ENCODE data around the gene FMNL2. TPM values are rescaled to one million over a fixed set of nuclear protein-coding genes. Genes with fewer than 3 reads are reported as not detected.

FMNL2 gene
- total RNA-seq, 1 donor from 2014 or later = 6.1 TPM

DNA sequence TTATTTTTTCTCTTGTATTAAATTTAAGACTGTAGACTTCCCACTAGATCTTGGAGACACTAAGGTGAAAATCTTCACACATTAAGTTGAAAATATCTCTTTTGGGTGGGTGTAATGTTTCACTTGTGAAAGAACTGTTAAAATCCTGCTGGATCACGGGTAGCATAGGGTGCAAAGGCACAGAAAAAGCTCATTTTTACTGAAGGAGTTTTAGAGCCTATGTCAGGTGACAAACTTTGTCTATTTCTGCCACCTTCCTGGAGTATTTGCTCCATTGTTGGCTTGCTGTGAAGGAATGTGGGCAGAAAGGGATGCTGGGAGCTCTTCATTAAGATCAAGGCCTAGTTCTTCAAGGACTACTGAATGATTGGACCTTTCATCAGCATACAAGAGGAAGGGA is 119.4 kb downstream of the FMNL2 start:
- intact Hi-C loops (cut with DNase I) = no loop called here
- DNase-seq (no peak), ATAC-seq (ENCODE audit: poor library complexity) (no peak)

DNA sequence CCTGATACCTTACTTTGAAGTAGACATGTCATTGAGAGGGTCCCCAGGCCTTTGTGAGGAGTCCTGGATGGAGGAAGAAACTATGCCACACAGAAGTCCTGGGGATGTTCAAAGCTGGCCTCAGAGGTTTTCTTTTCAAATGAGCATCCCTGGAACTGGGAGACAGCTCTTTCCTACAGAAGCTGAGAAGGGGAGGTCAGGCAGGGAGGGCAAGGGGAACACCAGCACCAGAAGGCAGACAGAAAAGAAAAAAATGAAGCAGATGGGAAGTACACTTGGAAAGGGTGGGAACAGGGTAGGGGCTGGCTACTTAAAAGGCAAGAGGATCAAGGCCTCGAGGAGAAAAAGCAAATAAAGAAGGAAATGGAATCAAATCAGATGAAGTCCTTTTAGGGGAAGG is 120.0 kb downstream of the FMNL2 start:
- no peak for ATAC-seq (ENCODE audit: poor library complexity)
- DNase-seq = no peak
- intact Hi-C loops (cut with DNase I) = no loop called here

DNA sequence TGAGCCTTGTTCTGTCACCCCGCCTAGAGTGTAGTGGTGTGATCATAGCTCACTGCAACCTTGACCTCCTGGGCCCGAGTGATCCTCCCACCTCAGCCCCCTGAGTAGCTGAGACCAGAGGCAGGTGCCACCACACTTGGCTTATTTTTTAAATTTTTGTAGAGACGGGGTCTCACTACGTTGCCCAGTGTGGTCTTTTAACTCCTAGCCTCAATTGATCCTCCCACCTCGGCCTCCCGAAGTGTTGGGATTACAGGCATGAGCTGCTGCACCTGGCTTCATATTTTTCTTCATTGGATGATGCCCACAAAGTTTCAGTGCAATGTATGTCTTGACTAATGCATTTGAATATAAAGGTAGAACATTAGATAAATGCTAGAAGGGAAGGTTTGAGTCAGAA is 120.8 kb downstream of the FMNL2 start:
- intact Hi-C loops (cut with DNase I) = no loop called here
- DNase-seq = no peak
- ATAC-seq (ENCODE audit: poor library complexity) = no peak

DNA sequence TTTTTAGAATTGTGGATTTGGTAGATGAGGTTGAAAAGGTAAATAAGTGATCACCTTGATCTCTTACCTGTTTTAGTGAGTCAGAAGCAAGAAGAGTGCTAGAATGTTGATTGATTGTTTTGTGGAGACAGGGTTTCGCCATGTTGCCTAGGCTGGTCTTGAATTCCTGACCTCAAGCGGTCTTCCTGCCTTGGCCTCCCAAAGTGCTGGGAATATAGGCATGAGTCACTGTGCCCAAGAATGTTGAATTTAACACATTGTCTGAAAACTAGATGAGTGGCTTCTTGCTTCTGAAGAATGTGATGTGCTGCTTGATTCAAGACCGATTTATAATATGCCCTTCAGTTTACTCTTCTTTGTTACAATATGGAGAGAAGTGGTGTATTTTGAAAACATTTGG is 121.3 kb downstream of the FMNL2 start:
- intact Hi-C loops (cut with DNase I) = no loop called here
- no peak for ATAC-seq (ENCODE audit: poor library complexity)
- no peak for DNase-seq

DNA sequence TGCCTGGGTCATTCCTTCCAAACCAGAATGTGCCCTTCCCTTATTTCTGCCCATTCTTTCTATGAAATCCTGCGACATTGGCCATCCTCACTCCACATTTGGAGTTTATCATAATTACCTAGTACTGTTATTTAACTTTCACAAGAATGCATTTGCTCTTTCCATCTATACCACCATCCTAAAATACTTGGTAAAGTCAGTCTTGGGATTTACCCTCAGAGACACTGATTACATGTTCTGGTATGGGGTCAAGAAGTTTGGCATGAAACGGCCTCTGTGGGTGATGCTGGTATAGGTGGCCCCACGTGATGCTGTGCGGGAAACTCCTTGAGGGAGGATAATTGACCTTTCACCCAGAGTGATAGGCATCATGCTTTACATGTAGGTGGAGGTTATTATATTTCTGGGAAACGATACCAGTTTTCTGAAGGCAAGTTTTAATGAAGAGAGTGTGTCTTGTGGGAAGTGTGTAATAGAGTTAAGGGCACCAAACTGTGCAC is 123.5 kb downstream of the FMNL2 start:
- intact Hi-C loops (cut with DNase I) = no loop called here
- DNase-seq (no peak), ATAC-seq (ENCODE audit: poor library complexity) (no peak)

DNA sequence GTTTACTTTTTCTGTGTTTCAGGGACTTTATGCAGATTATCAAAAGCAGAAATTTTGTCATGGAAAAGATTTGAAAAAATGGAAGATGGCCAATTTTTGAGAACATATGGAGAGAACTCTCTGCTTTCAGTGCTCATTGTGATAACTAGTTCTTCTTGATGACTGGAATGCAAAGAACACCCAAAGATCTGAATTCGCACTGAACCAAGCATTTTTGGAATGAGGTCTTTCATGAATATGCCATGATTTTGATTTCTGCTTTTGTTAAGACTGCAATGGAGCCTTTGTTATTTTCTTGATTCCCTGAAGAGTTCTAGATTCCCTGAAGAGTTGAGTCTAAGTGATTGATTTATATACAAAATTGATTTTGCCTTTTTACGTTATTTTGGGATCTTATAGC is 124.1 kb downstream of the FMNL2 start:
- no peak for DNase-seq
- intact Hi-C loops (cut with DNase I) = no loop called here
- no peak for ATAC-seq (ENCODE audit: poor library complexity)

DNA sequence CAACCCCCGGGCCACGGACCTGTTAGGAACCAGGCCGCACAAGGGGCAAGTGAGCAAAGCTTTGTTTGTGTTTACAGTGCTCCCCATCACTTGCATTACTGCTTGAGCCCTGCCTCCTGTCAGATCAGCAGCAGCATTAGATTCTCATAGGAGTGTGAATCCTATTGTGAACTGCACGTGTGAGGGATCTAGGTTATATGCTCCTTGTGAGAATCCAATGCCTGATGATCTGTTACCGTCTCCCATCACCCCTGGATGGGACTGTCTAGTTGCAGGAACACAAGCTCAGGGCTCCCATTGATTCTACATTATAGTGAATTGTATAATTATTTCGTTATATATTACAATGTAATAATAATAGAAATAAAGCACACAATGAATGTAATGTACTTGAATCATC is 125.6 kb downstream of the FMNL2 start:
- intact Hi-C loops (cut with DNase I) = no loop called here
- DNase-seq = no peak
- ATAC-seq (ENCODE audit: poor library complexity) = no peak

DNA sequence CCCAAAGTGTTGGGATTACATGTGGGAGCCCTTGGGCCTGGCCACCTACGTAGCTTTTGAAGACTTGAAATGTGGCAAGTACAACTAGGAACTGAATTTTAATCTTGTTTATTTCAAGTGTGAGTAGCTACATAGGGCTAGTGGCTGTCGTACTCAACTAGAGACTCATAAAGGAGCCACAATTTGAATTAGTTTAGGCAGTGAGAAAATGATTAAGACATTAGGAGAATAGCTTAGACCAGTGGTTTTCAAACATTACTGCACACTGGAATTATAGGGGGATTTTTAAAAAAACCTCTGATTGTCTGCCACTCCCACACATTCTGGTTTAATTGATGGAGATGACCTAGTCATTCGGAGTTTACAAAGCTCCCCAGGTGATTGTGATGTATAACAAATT is 127.1 kb downstream of the FMNL2 start:
- ATAC-seq (ENCODE audit: poor library complexity) = no peak
- intact Hi-C loops (cut with DNase I) = no loop called here
- no peak for DNase-seq

- intact Hi-C loops (cut with DNase I) = no loop called here
- DNase-seq = no peak
- no peak for ATAC-seq (ENCODE audit: poor library complexity)
Observed at GRCh38 chr2:152462779-152463178, 127.8 kb downstream of the FMNL2 start.

GRCh38 chr2:152464851-152465470 is 130.0 kb downstream of the FMNL2 start:
- DNase-seq = no peak
- no peak for ATAC-seq (ENCODE audit: poor library complexity)
- intact Hi-C loops (cut with DNase I) = no loop called here

DNA sequence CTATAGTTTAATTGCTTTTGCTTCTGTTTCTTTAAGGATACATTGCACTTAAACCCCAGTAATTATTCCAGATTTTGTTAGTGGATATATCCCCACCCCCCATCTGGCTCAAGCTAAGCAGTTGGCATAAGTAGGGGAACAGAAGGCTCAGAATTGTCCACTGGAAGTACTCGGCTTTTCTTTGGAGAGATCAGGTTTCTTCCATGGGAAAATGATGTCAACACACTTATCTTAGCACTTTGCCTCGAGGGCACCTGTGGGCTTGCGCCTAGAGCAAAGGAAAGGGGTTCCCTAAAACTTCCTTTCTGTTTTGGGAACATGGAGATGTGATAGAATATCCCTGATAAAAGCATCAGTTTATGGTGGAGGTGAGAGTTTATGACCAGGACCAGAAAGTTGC is 130.6 kb downstream of the FMNL2 start:
- no peak for ATAC-seq (ENCODE audit: poor library complexity)

GRCh38 chr2:152466041-152466440 is 131.1 kb downstream of the FMNL2 start:
- no peak for DNase-seq
- ATAC-seq (ENCODE audit: poor library complexity) = no peak
- intact Hi-C loops (cut with DNase I) = no loop called here

More for the DNA sequence above, 130.6 kb downstream of the FMNL2 start:
- DNase-seq = no peak
- intact Hi-C loops (cut with DNase I) = no loop called here

DNA sequence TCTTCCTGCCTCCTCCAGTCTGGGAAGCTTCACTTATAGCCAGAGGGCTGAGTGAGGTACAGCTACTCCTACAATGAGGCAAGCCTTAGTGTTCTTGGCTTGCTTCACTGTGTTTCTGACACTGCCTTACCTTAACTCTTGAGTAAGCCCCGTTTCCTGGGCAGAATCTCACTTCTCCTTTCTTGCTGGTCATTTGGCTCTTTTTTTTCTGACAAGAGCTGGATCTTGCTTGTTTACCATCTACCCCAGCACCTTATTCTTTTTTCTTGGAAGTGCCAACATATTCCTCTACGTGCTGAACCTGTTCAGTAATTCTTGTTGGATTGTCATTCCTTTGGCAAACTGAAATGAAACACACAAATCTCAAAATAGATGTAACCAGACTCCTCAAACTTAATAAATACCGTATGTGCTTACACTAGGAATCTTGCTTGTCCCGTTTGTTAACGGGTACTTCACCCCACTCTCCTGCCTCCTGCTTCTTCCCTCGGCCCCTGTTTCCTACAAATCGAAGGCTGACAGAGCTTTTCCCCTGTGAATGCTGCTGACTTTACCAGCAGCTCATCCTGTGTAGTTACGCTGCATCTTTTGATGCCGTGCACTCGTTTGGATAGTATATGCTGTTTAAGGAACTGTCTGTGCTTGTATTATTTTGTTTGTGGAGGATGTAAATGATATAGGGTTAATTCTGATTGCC is 132.2 kb downstream of the FMNL2 start:
- no peak for DNase-seq
- intact Hi-C loops (cut with DNase I) = no loop called here

GRCh38 chr2:152467677-152468410 is 132.9 kb downstream of the FMNL2 start:
- DNase-seq = no peak
- intact Hi-C loops (cut with DNase I) = no loop called here
- ATAC-seq (ENCODE audit: poor library complexity) = no peak

More for the DNA sequence above, 132.2 kb downstream of the FMNL2 start:
- ATAC-seq (ENCODE audit: poor library complexity) = peak; percentile 47

GRCh38 chr2:152468899-152469692 is 134.1 kb downstream of the FMNL2 start:
- ATAC-seq (ENCODE audit: poor library complexity) (peak; percentile 28), DNase-seq (no peak)
- intact Hi-C loops (cut with DNase I) = no loop called here

DNA sequence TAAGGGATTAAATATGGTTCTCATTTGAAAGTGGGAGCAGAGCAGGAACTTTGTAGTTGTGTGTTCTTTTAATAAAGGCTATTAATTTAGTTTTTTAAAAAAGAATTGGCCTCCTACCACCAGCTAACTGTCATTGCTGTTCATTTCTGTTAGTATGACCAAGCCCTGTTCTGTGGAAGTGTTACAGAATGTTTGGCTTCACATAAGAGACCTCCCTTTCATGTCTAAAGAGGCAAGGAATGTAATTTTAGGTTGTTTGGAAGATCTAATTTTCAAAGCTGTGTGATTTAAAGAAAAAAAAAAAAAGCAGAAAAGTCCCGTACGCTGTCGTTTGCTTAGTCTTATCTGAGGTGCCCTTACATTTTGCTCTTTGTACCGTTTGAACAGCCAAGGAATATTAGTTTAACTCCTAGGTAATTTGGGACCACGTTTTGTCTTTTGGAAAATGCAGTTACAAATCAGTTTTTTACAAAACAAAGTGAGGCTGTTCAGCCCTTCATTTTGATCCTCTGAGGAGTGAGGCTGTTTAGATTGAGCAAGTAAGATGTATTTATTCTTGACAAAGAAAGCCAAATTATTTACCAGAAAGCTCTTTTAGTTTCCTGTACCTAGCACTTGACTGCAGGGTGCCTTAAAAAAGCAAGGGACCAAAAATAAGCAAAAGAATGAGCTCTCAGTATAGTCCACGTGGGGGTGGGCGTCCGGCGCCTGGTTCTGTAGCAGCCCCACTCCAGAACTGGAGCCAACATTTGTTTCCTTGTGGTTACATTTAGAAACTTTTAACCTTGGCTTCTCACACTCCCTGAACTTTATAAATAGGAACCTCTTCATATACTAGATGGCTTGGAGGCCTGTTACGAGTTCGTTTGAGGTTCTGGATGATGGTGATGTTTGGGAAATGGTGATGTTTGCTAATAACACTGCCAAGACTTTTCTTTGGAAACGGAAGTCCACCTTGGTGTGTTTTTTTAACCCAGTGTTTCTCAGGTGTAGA is 136.2 kb downstream of the FMNL2 start:
- ATAC-seq (ENCODE audit: poor library complexity) (peak; percentile 65), DNase-seq (no peak)

DNA sequence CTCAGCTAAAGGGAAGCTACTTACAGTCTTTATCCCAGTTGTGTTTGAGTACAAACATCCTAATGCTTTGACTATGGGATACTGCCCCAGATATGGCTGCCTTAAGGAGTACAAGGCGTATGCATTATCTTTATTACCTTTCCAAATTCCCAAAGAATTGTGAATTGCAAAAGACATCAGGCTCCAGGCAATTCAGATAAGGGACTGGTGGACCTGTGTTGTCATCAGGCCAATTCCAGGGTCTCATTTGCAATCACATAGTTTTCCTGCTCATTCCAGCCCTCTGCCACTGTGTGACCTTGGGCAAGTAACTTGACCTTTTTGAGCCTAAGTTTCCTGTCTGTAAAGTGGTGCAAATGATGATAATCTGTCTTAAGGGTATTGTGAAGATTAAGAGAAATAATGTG is 137.5 kb downstream of the FMNL2 start:
- no peak for ATAC-seq (ENCODE audit: poor library complexity)
- intact Hi-C loops (cut with DNase I) = no loop called here
- no peak for DNase-seq

More for the DNA sequence above, 136.2 kb downstream of the FMNL2 start:
- intact Hi-C loops (cut with DNase I) = no loop called here

All from Right ventricle myocardium superior (tissue), 1 donor.